Gastrocnemius medialis (tissue), 4 donors: Measurements from ENCODE around the gene CYP2R1.

Experiments used
- CTCF ChIP-seq, 5 experiments: fragments of 450-650 bp in 3 of 5; fragments of 200-600 bp in 2 of 5; sonication (generic) in 2 of 5; IDR thresholded peaks in 4 of 5; conservative IDR thresholded peaks in 1 of 5; 1 replicate in 4 of 5; 2 replicates in 1 of 5; pipeline ENCODE4 v1.5.1; 2016 to 2019; ENCODE audit warnings: antibody characterized with exemption in 5 of 5, mild to moderate bottlenecking in 3 of 5, moderate library complexity in 3 of 5
- POLR2A ChIP-seq, 2 donors: fragments of 450-650 bp; IDR thresholded peaks; one replicate each; pipeline ENCODE4 v1.6.1; 2017; ENCODE audit warnings: antibody characterized with exemption in 2 of 2, mild to moderate bottlenecking in 2 of 2, moderate library complexity in 2 of 2

- TF ChIP-seq POLR2A (IDR thresholded peaks at IDR 0.05), result no peak
- no peak for TF ChIP-seq CTCF (IDR thresholded peaks at IDR 0.05 in 4 of 5, conservative IDR thresholded peaks at IDR 0.05 in 1 of 5)
Observed at GRCh38 chr11:14934641-14935351, 42.8 kb upstream of the CYP2R1 start.
